Mucosa of stomach (tissue), 1 donor: Measurements from ENCODE around the gene SACS.

Experiments used
- H3K27me3 ChIP-seq: one replicate; pipeline ENCODE4 v1.7.0; 2013; ENCODE audit warnings: mild to moderate bottlenecking, low read length; ENCODE audit not compliant: control insufficient read depth, insufficient read depth
- H3K36me3 ChIP-seq: one replicate; pipeline ENCODE4 v1.7.0; 2013; ENCODE audit warnings: low read length; ENCODE audit not compliant: control insufficient read depth, insufficient read depth
- H3K4me1 ChIP-seq: one replicate; pipeline ENCODE4 v1.7.0; 2013; ENCODE audit warnings: mild to moderate bottlenecking, low read length; ENCODE audit not compliant: control insufficient read depth, insufficient read depth
- H3K4me3 ChIP-seq: one replicate; pipeline ENCODE4 v1.7.0; 2013; ENCODE audit warnings: low read length
- H3K9ac ChIP-seq: one replicate; pipeline ENCODE4 v1.7.0; 2013; ENCODE audit warnings: mild to moderate bottlenecking, low read length, moderate library complexity
- H3K9me3 ChIP-seq: one replicate; pipeline ENCODE4 v1.7.0; 2013; ENCODE audit warnings: mild to moderate bottlenecking, low read length, moderate library complexity; ENCODE audit not compliant: control insufficient read depth
- donor health status: Pancreatic carcinoma.

SACS gene

GRCh38 chr13:23288564-23288963, 144.9 kb downstream of the SACS start:
- no peaks in the 10 kb centered on the region for H3K36me3 ChIP-seq
- no peak overlapping the region for H3K9ac ChIP-seq
- H3K4me1 ChIP-seq = no peaks in the 10 kb centered on the region
- no peaks in the 10 kb centered on the region for H3K27me3 ChIP-seq
- no peaks in the 10 kb centered on the region for H3K9me3 ChIP-seq
- H3K4me3 ChIP-seq = no peak overlapping the region

GRCh38 chr13:23279321-23279720, 154.2 kb downstream of the SACS start:
- no peaks in the 10 kb centered on the region for H3K36me3 ChIP-seq
- H3K4me1 ChIP-seq = no peaks in the 10 kb centered on the region
- no peak overlapping the region for H3K4me3 ChIP-seq
- no peak overlapping the region for H3K9ac ChIP-seq
- H3K9me3 ChIP-seq = no peaks in the 10 kb centered on the region
- no peaks in the 10 kb centered on the region for H3K27me3 ChIP-seq
